GM21786 (cell line): ENCODE data around the gene CC2D1A.
A peak's percentile ranks its signal among the peaks of the same experiment; 100 is the strongest.

Experiments used
- ATAC-seq: cut with Tn5 transposase; IDR thresholded peaks from one replicate; pipeline ENCODE4 v1.9.1; 2021; ENCODE audit not compliant: unreplicated experiment

CC2D1A gene

GRCh38 chr19:13905634-13906520 lies at the start of gene CC2D1A, which contains the start of gene BRME1:
Gene CC2D1A (plus strand): TSS chr19:13906201. CDS start chr19:13906442, 241 bp downstream.
Gene BRME1 (minus strand): TSS chr19:13906117. CDS start chr19:13904892, 1,225 bp downstream.
- peak; percentile 82 for ATAC-seq

- ATAC-seq: no peak
These were observed 49.5 kb upstream of the CC2D1A start for GRCh38 chr19:13856497-13856896.

- ATAC-seq: no peak
These were observed 46.6 kb upstream of the CC2D1A start for GRCh38 chr19:13859361-13859880.

GRCh38 chr19:13860679-13861391 lies 45.2 kb upstream of the CC2D1A start:
- ATAC-seq: no peak

- no peak for ATAC-seq
These were observed 44.6 kb upstream of the CC2D1A start for GRCh38 chr19:13861392-13861713.

- peak; percentile 67 for ATAC-seq
These were observed 44.1 kb upstream of the CC2D1A start for GRCh38 chr19:13861714-13862531.

- no peak for ATAC-seq
These were observed 41.8 kb upstream of the CC2D1A start for GRCh38 chr19:13864046-13864666.

GRCh38 chr19:13864667-13865570 lies 41.1 kb upstream of the CC2D1A start:
- ATAC-seq: no peak

- no peak for ATAC-seq
These were observed 40.2 kb upstream of the CC2D1A start for GRCh38 chr19:13865571-13866462.

- ATAC-seq: no peak
These were observed 39.4 kb upstream of the CC2D1A start for GRCh38 chr19:13866463-13867046.

GRCh38 chr19:13868663-13869062 lies 37.3 kb upstream of the CC2D1A start:
- no peak for ATAC-seq

- ATAC-seq: no peak
These were observed 36.7 kb upstream of the CC2D1A start for GRCh38 chr19:13869281-13869680.

GRCh38 chr19:13870873-13871272 lies 35.1 kb upstream of the CC2D1A start:
- ATAC-seq: no peak

GRCh38 chr19:13872339-13872694 lies 33.7 kb upstream of the CC2D1A start:
- no peak for ATAC-seq

- ATAC-seq: no peak
These were observed 33.2 kb upstream of the CC2D1A start for GRCh38 chr19:13872695-13873389.

GRCh38 chr19:13873834-13874515 lies 32.0 kb upstream of the CC2D1A start:
- ATAC-seq: no peak

- ATAC-seq: no peak
These were observed 30.2 kb upstream of the CC2D1A start for GRCh38 chr19:13875824-13876223.
